Tongue (tissue), 3 donors: Measurements from ENCODE around the gene SAT1. TPM values are rescaled to one million over a fixed set of nuclear protein-coding genes. Genes with fewer than 3 reads are reported as not detected.

Source experiments
- DNase-seq: peaks from one replicate; pipeline ENCODE4 v3.0.0-alpha.2; 2015
- small RNA-seq: library from RNA; depleted of rRNA; stranded (forward); fragments of <200 nt; gene quantifications from one replicate; pipeline ENCODE3, GENCODE V24; 2014; ENCODE audit warnings: low replicate concordance
- total RNA-seq: library from RNA; depleted of rRNA; stranded (reverse); fragments of >200 nt; gene quantifications from one replicate; pipeline ENCODE4 v1.2.3, GENCODE V29; 2014

Gene SAT1
- total RNA-seq, 1 donor from 2014 or later, result 136 TPM

- DNase-seq, result no peak
Observed at GRCh38 chrX:23811108-23811651, 28.2 kb downstream of the SAT1 start.

GRCh38 chrX:23811656-23812055, 28.7 kb downstream of the SAT1 start:
- DNase-seq, result no peak

- no peak for DNase-seq
Observed at GRCh38 chrX:23813808-23814207, 30.8 kb downstream of the SAT1 start.

GRCh38 chrX:23815376-23815775, 32.4 kb downstream of the SAT1 start:
- no peak for DNase-seq

- DNase-seq, result no peak
Observed at GRCh38 chrX:23816179-23816578, 33.2 kb downstream of the SAT1 start.

GRCh38 chrX:23817979-23818336, 35.0 kb downstream of the SAT1 start:
- DNase-seq, result no peak

- no peak for DNase-seq
Observed at GRCh38 chrX:23819385-23820234, 36.6 kb downstream of the SAT1 start.

GRCh38 chrX:23820235-23820782, 37.3 kb downstream of the SAT1 start:
- DNase-seq, result no peak

- no peak for DNase-seq
Observed at GRCh38 chrX:23821847-23822246, 38.9 kb downstream of the SAT1 start.

- peak; percentile 46 for DNase-seq
Observed at GRCh38 chrX:23822397-23822796, 39.4 kb downstream of the SAT1 start.

- DNase-seq, result no peak
Observed at GRCh38 chrX:23822841-23823240, 39.9 kb downstream of the SAT1 start.

GRCh38 chrX:23825675-23826074, 42.7 kb downstream of the SAT1 start:
- no peak for DNase-seq

GRCh38 chrX:23826216-23826615, 43.2 kb downstream of the SAT1 start:
- no peak for DNase-seq

- no peak for DNase-seq
Observed at GRCh38 chrX:23826653-23827052, 43.7 kb downstream of the SAT1 start.

GRCh38 chrX:23828881-23829280, 45.9 kb downstream of the SAT1 start:
- DNase-seq, result no peak

- no peak for DNase-seq
Observed at GRCh38 chrX:23832721-23833120, 49.7 kb downstream of the SAT1 start.

Small RNA genes lying within 50 kb of the gene (small RNA-seq; reads per million reads assigned to genes)
- not detected for gene RF00019

Other genes starting within 250 kb of the SAT1 start
- 82.7 TPM for gene PRDX4, start 115.7 kb upstream of the SAT1 start, total RNA-seq
- 56.3 TPM for gene ACOT9, start 39.9 kb upstream of the SAT1 start, total RNA-seq
- gene APOO, start 124.8 kb downstream of the SAT1 start, total RNA-seq, result 17.0 TPM
- not detected for gene CXorf58, start 124.8 kb downstream of the SAT1 start, total RNA-seq
- 26.0 TPM for gene KLHL15, start 244.0 kb downstream of the SAT1 start, total RNA-seq